Large intestine (tissue), 3 donors: ENCODE data around the gene MEN1. TPM values are rescaled to one million over a fixed set of nuclear protein-coding genes. Genes with fewer than 3 reads are reported as not detected.

Experiments
- DNase-seq, 2 donors: peaks; one replicate each; pipeline versions ENCODE4 v3.0.0 to v3.0.0-alpha.2; 2013
- H3K27ac ChIP-seq: one replicate; pipeline ENCODE4 v1.5.1; 2013; ENCODE audit warnings: low read length
- H3K27me3 ChIP-seq: 2 replicates; pipeline ENCODE4 v1.6.1; 2013; ENCODE audit warnings: low read length; ENCODE audit not compliant: control insufficient read depth, insufficient read depth
- H3K36me3 ChIP-seq: 2 replicates; pipeline ENCODE4 v1.6.1; 2013; ENCODE audit warnings: low read length; ENCODE audit not compliant: control insufficient read depth, insufficient read depth
- H3K4me1 ChIP-seq: one replicate; pipeline ENCODE4 v1.6.1; 2013; ENCODE audit warnings: low read length; ENCODE audit not compliant: control insufficient read depth, insufficient read depth
- H3K4me3 ChIP-seq: one replicate; pipeline ENCODE4 v1.5.1; 2013; ENCODE audit warnings: low read length
- H3K9me3 ChIP-seq: one replicate; pipeline ENCODE4 v1.6.1; 2013; ENCODE audit warnings: mild to moderate bottlenecking, low read depth, low read length, moderate library complexity; ENCODE audit not compliant: control insufficient read depth
- WGBS: methylation state at CpG from one replicate; pipeline ENCODE4 v1.1.5; 2013; ENCODE audit warnings: low lambda C conversion rate; ENCODE audit not compliant: insufficient coverage; 5-methylcytosine and 5-hydroxymethylcytosine counted together
- polyA plus RNA-seq: library from polyadenylated mRNA; unstranded; fragments of 120-200 nt; gene quantifications from one replicate; pipeline ENCODE4 v1.2.1, GENCODE V29; 2013

The MEN1 gene
- polyA plus RNA-seq, 1 donor, result 29.0 TPM

DNA sequence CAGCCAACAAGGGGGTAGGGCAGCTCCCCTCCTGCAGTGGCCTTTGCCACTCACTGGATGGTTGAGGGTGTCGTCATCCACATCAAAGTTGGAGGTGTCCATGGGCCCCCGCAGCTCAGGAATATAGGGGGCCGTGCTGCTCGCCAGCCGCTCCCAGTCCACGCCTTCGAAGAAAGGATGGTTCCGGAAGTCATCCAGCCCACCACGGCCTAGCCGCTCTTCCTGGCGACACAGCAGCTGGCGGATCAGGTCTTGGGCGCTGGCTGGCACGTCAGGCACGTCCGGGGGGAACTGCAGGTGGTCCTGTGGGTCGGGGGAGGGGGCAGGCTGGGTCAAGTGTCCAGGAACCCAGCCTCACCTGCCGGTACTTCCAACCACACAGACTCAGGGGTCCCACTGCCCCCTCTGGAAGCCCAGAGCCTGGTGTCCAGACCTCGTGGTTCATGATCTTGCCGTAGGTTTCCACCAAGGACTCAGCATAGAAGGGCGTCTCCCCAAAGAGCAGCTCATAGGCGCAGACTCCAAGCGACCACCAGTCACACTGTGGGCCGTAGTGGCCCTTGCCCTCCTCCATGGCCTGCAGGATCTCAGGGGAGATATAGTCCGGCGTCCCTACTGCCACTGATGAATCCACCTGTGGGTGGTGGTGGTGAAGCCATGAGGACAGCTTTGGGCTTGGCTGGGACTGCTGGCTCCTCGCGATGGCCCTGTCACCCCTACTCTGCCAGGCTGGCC is 28.4 kb upstream of the MEN1 start:
- Histone ChIP-seq H3K9me3 (no peaks in the 10 kb centered on the region), H3K36me3 (peaks cover 42% of the 10 kb centered on the region), H3K4me3 (no peak overlapping the region), H3K4me1 (peaks cover 20% of the 10 kb centered on the region), H3K27me3 (no peaks in the 10 kb centered on the region), H3K27ac (no peak overlapping the region)
- WGBS, result no CpG with 5 or more reads among the region's 28 CpGs
- no peak for DNase-seq

DNA sequence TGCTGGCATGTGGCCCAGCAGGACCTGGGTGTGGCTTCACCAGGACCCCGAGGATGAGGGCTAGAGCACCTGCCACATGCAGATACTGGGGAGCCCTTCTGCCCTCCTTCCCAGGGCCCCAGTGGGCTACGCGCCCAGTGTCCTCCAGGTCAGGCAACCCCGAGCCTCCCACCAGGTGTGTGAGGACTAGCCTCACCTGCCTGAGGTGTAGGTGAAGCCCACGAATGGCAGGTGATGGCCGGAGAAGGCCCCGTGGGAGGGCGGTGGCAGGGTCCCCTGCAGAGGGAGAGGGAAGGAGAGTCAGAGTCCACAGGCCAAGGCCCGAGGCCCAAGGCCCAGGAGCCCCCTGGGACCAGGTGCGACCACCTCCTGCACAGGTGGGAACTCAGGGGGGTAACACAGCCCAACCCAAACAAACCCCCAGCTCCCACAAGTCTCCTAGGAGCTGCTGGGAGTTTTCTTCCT is 27.6 kb upstream of the MEN1 start:
- Histone ChIP-seq H3K4me3 (no peak overlapping the region), H3K36me3 (peaks cover 48% of the 10 kb centered on the region), H3K27me3 (no peaks in the 10 kb centered on the region), H3K4me1 (peaks cover 13% of the 10 kb centered on the region), H3K9me3 (no peaks in the 10 kb centered on the region), H3K27ac (no peak overlapping the region)
- no peak for DNase-seq
- no CpG with 5 or more reads among the region's 10 CpGs for WGBS

DNA sequence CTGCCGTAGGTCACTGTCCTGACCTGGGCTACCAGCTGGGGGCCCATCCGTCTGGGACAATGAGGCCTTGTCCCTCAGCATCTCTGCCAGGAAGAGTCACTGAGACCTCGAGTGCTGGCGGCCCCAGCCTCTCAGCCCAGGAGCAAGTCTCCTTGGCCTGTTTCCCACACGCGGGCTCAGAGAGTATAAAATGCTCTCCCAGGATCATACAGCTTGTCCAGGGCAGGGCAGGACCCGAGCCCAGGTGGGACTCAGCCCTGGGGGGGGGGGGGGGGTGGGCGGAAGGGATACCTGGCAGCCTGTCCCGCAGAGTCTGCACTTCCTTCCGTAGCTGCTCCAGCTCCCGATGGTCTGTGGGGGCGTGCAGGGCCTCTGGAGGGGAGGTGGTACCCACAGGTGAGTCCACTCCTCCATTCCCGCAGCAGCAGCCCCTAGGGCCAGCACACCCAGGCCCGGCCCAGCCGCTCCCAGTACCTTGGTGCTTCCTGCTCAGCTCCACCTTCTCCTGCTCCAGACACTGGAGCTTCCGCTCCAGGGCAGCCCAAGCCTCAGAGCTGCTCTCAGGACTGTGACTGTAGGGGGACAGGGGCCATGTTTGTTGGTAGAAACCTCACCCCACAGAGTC is 26.2 kb upstream of the MEN1 start:
- DNase-seq, result no peak
- Histone ChIP-seq H3K4me1 (no peaks in the 10 kb centered on the region), H3K4me3 (no peak overlapping the region), H3K9me3 (no peaks in the 10 kb centered on the region), H3K27ac (no peak overlapping the region), H3K27me3 (no peaks in the 10 kb centered on the region), H3K36me3 (peaks cover 52% of the 10 kb centered on the region)
- WGBS, result no CpG with 5 or more reads among the region's 16 CpGs

DNA sequence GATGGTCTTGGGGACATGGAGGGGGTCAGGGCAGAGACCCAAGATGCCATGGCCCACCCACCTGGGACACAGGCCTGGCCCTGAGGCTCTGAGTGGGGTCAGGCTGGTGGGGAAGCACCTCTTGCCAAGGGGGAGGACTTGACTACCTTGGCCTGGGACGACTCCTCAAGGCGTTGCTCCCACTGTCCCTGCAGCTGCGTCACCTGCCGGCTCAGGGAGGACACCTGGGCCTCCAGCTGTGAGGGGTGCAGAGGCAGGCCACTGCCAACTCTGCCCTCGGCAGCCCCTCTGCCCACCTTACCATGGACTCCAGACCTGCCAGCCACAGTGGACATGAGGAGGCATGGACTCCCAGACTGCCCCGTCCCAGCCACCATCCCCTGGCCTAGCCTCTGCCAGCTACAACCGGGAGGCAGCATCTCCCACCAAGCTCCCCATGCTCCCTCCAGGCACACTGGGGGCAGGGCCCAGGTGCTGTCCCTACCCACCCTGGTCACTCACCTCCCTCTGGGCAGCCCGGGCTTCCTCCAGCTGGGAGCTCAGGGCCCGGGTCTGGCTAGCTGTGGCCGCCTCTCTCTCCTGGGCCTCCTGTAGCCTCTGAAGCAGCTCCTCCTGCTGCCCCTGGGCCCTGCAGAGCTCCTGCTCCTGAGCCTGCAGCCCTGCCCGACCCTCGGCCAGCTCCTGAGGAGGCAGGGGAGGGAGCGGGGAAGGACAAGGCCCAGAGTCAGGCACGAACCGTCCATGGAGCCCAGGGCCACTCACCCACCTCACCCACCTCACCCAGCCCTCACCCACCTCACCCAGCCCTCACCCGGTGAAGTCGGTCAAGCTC is 25.5 kb upstream of the MEN1 start:
- Histone ChIP-seq H3K4me3 (no peak overlapping the region), H3K27ac (no peak overlapping the region), H3K9me3 (no peaks in the 10 kb centered on the region), H3K4me1 (no peaks in the 10 kb centered on the region), H3K36me3 (peaks cover 52% of the 10 kb centered on the region), H3K27me3 (no peaks in the 10 kb centered on the region)
- DNase-seq, result no peak
- no CpG with 5 or more reads among the region's 17 CpGs for WGBS

DNA sequence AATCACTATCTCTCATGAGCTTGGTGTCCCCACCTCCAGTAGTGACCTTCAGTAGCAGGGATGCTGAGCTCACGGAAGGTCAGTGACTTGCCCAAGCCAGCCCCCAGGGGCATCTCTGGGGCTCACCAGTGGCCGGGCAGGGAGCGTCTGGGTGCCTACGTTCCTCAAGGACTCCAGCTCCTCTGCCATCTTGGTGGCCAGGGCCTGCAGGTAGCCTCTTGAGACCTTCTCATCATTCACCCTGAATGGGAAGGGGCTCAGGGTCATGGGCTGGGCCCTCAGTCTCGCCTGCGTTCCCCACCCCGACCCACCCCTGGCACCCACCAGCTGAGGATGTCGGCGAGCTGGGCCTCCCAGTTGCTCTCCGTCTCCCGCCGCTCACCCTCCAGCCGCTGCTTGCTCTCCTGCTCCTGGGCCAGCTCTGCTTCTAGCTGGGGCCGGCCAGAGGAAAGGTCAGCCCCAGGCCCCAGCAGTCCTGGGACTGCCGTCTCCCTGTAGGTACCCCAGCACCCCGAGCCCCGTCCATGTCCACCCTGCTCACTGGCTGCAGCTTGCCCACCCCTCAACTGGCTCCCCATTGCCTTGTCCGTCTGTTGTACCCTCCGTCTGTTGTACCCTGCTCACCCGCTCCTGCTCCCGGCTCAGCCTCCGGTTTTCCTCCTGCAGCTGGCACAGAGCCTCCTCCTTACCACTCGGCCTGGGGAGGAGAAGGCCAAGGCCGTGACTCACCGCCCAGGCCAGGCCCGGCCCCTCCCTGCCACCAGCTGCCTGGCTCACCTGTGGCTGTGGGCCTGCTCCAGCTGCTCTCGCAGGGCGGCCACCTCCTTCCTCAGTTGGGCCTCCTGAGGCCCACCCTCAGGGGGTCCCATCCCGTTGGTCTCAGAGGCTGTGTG is 24.6 kb upstream of the MEN1 start:
- H3K4me3 ChIP-seq, result no peak overlapping the region
- DNase-seq, result no peak
- no peaks in the 10 kb centered on the region for H3K9me3 ChIP-seq
- no CpG with 5 or more reads among the region's 29 CpGs for WGBS
- H3K4me1 ChIP-seq, result no peaks in the 10 kb centered on the region
- no peak overlapping the region for H3K27ac ChIP-seq
- peaks cover 51% of the 10 kb centered on the region for H3K36me3 ChIP-seq
- no peaks in the 10 kb centered on the region for H3K27me3 ChIP-seq

DNA sequence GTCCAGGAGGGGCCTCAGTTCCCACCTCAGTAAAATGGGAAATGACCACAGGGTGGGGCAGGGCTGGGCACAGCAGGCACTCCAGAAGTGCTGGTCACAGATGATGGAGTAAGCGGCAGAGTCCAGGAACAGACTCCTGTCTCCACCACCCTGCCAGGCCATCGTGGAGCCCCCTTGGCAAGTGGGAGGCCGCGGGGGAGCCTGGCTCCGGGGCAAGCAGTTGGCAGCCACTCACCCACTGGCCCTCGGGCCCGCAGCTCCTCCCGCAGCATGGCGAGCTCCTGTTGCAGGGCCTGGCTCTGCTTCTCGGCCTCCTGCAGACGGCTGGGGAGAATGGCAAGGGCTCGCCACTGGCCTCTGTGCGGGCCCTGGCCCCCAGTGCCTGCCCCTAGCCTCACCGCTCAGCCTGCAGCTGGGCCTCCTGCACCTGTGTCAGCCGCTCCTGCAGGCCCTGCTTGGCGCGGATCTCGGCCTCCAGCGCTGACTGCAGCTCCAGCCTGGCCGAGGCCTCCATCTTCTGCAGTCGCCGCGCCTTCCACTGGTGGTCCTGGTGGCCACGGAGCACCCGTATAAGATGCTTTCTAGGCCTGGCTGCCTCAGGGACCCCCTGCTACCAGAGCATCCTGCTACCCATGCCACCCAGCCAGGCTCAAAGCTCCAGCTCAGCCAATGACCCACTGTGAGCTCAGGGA is 23.8 kb upstream of the MEN1 start:
- no peak for DNase-seq
- Histone ChIP-seq H3K27ac (no peak overlapping the region), H3K9me3 (no peaks in the 10 kb centered on the region), H3K27me3 (no peaks in the 10 kb centered on the region), H3K4me1 (no peaks in the 10 kb centered on the region), H3K36me3 (peaks cover 43% of the 10 kb centered on the region), H3K4me3 (no peak overlapping the region)
- no CpG with 5 or more reads among the region's 25 CpGs for WGBS

DNA sequence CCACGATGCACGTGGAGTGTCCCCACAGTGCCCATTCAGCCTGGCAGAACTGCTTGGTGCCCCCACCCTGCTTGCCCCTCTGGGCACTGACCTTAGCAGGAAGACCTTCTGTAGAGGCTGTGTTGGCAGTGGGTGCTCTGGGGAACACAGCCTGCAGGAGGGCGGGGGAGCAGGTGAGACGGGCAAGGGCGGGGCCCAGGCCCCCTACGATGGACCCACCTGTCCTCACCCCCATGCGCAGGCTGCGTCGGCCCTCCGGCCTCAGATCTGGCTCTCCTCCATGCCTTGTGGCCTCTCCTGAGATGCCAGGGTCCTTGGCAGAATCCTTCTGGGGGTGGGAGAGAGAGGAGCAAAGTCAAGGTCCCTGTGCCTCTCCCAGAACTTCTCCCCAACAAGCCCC is 23.2 kb upstream of the MEN1 start:
- no peaks in the 10 kb centered on the region for H3K9me3 ChIP-seq
- no peaks in the 10 kb centered on the region for H3K27me3 ChIP-seq
- H3K27ac ChIP-seq, result no peak overlapping the region
- H3K4me1 ChIP-seq, result no peaks in the 10 kb centered on the region
- H3K4me3 ChIP-seq, result no peak overlapping the region
- no peak for DNase-seq
- no CpG with 5 or more reads among the region's 10 CpGs for WGBS
- H3K36me3 ChIP-seq, result peaks cover 37% of the 10 kb centered on the region

DNA sequence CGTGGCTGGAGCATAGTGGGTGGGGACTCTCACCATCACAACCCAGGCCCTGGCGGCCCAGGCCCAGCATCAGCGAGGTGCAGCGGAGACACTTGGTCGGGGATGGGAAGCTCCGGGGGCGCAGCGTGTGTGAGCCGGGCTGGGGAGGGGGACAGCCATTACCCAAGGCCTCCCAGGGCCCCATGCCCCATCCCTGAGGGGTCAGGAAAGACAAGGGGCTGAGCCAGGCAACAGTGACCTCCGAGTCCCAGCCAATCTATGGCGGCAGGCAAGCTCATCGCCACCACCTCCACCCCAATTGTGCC is 22.8 kb upstream of the MEN1 start:
- Histone ChIP-seq H3K9me3 (no peaks in the 10 kb centered on the region), H3K27ac (no peak overlapping the region), H3K36me3 (peaks cover 33% of the 10 kb centered on the region), H3K4me3 (no peak overlapping the region), H3K27me3 (no peaks in the 10 kb centered on the region), H3K4me1 (no peaks in the 10 kb centered on the region)
- no peak for DNase-seq
- no CpG with 5 or more reads among the region's 12 CpGs for WGBS

DNA sequence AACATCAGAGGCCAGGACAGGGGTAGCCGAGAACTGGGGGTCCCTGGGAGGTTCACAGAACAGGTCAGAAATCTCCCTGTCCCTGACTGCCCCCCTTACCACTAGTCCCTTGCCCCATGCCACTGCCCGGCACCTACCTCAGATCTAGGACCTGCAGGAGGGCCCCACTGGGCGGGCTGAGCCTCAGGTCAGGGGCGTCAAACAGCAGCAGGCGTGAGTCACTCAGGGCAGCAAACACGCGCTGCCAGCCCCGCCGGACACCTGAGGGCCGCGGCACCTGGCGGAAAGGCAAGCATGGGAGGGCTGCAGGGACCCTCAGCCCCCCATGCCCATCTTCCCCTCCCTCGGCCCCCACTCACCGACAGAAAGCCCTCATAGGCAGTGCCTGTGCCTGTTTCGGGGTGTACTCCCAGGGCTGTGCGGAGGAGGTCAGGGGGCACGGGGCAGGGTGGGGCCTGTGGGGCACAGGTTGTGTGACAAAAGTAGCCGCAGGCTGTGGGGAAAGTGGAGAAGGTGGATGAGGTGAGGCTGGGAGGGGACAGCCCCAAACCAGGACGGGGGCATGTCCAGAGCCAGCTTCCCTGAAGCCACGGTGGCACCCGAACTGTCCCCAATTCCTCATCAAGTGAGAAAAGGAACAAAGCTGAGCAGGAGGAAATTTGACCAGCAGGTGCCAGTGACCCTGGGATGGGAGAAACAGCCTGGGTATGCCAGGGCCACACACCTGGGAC is 22.3 kb upstream of the MEN1 start:
- Histone ChIP-seq H3K4me3 (no peak overlapping the region), H3K9me3 (no peaks in the 10 kb centered on the region), H3K27ac (no peak overlapping the region), H3K36me3 (peaks cover 28% of the 10 kb centered on the region), H3K27me3 (no peaks in the 10 kb centered on the region), H3K4me1 (no peaks in the 10 kb centered on the region)
- WGBS, result no CpG with 5 or more reads among the region's 21 CpGs
- DNase-seq, result no peak
